Measurements from ENCODE around the gene ALDOC. TPM values are rescaled to one million over a fixed set of nuclear protein-coding genes. Genes with fewer than 3 reads are reported as not detected.

The ALDOC gene
- total and polyA plus RNA-seq, 7 donors: 10.2 to 43.3 (median 30.0) TPM

DNA sequence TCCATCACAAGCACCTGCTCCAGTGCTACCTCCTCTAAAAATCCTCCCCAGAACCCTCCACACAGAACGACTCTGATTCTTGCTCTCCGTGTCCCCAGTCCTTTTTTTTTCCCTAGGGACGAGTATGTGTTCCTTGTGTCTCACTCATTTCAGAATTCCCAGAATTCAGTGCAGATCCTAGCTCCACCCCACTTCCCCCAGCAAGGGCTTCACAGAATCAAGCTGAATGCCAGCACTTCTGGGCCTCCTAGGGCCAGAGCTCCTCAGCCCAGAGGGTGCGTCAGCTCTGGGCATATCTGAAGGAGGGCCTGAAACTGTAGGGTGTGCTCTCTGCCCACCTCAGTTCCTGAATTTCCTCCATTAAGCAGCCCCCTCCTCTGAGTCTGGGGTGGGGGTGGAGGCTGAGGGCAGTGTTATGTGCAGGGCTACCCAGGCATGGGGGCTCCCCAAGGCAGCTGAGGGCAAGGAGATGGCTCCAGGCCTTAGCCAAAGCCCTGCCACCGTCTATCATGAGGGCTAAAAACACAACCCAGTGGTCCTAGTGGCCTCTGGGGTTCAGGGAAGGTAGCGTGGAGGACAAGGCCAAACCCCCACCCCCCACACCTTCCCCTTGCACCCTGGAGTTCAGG, 30.8 kb downstream of the ALDOC start:
- Histone ChIP-seq H3K4me1 (peaks cover 0 to 11% (median 5%) of the 10 kb centered on the region in 4 donors), H3K4me3 (no peak overlapping the region), H3K27ac (no peak overlapping the region), H3K36me3 (peaks cover 0 to 11% (median 3%) of the 10 kb centered on the region in 4 donors), H3K27me3 (no peaks in the 10 kb centered on the region), H3K9me3 (no peaks in the 10 kb centered on the region)
- TF ChIP-seq POLR2A (IDR thresholded peaks at IDR 0.05) (no peak), POLR2AphosphoS5 (IDR thresholded peaks at IDR 0.05) (no peak), EP300 (IDR thresholded peaks at IDR 0.05) (no peak)
- TF ChIP-seq, protein P1, sequence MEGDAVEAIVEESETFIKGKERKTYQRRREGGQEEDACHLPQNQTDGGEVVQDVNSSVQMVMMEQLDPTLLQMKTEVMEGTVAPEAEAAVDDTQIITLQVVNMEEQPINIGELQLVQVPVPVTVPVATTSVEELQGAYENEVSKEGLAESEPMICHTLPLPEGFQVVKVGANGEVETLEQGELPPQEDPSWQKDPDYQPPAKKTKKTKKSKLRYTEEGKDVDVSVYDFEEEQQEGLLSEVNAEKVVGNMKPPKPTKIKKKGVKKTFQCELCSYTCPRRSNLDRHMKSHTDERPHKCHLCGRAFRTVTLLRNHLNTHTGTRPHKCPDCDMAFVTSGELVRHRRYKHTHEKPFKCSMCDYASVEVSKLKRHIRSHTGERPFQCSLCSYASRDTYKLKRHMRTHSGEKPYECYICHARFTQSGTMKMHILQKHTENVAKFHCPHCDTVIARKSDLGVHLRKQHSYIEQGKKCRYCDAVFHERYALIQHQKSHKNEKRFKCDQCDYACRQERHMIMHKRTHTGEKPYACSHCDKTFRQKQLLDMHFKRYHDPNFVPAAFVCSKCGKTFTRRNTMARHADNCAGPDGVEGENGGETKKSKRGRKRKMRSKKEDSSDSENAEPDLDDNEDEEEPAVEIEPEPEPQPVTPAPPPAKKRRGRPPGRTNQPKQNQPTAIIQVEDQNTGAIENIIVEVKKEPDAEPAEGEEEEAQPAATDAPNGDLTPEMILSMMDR (IDR thresholded peaks at IDR 0.05): no peak
- no peak for DNase-seq
- WGBS, 2 donors: 69 to 81% methylated on average over 6 of the region's 6 CpGs
- intact Hi-C loops (cut with DNase I): no loop called here

DNA sequence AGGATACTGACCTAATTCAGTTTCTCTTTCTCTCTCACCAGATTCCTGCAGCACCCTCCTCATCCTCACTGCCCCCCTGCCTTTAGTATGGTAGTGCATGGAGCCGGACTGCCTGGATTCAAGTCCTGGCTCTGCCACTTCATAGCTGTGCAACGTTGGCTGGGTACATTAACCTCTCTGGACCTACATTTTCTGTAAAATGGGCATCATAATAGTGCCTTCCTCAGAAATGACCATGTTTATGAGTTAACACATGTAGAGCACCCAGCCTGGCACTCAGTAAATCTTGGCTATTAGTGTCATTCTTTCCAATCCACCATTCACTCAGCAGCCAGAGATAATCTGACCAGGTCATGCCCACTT, 31.6 kb downstream of the ALDOC start:
- WGBS, 2 donors: 85 to 88% methylated on average over 2 of the region's 2 CpGs
- H3K27me3 ChIP-seq: no peaks in the 10 kb centered on the region
- no peak for DNase-seq
- intact Hi-C loops (cut with DNase I): no loop called here
- no peak overlapping the region for H3K4me3 ChIP-seq
- TF ChIP-seq POLR2A (IDR thresholded peaks at IDR 0.05) (no peak), EP300 (IDR thresholded peaks at IDR 0.05) (no peak), POLR2AphosphoS5 (IDR thresholded peaks at IDR 0.05) (no peak)
- TF ChIP-seq, protein P1 (IDR thresholded peaks at IDR 0.05): no peak
- peaks cover 0 to 8% (median 3%) of the 10 kb centered on the region in 4 donors for H3K4me1 ChIP-seq
- H3K36me3 ChIP-seq: peaks cover 0 to 11% (median 3%) of the 10 kb centered on the region in 4 donors
- no peak overlapping the region for H3K27ac ChIP-seq
- no peaks in the 10 kb centered on the region for H3K9me3 ChIP-seq

DNA sequence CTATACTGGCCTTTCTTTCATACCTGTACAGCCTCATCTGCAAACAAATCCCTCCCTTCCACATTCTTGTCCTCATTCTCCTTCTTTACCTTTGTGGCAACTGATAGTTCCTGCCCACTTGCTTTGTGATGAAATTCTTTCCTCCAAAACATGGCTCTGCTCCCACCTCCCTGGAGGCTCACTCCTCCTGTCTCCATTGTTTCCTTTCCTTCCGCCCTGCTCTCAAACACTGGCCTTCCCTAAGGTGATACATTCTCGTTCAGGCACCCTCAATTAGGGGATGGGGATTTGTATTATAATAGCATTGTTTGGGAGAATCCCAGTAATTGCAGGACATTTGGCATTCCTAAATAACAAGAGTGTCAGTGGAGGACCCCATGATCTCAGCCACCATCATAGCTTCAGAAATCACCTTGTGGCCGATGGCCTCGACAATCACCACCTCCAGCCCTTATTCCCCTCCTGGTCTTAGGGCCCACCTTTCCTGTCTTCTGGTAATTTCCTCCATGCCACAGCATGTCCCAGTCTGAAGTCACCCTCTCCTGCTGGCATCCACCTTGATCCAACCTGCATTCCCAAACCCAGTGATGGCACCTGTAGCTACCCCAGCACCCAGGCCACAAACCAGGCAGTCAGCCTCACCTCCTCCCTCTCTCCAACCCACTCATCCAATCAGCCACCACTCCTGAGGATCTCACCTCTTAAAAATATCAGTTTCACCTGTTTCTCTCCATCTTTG, 32.1 kb downstream of the ALDOC start:
- Histone ChIP-seq H3K9me3 (no peaks in the 10 kb centered on the region), H3K36me3 (peaks cover 0 to 11% (median 3%) of the 10 kb centered on the region in 4 donors), H3K27me3 (no peaks in the 10 kb centered on the region), H3K4me1 (peaks cover 0 to 8% (median under 1%) of the 10 kb centered on the region in 4 donors), H3K4me3 (no peak overlapping the region), H3K27ac (no peak overlapping the region)
- 91 to 93% methylated on average over 4 of the region's 4 CpGs for WGBS, 2 donors
- TF ChIP-seq POLR2A (IDR thresholded peaks at IDR 0.05): no peak
- TF ChIP-seq POLR2AphosphoS5 (IDR thresholded peaks at IDR 0.05): no peak
- TF ChIP-seq, protein P1 (IDR thresholded peaks at IDR 0.05): no peak
- no peak for TF ChIP-seq EP300 (IDR thresholded peaks at IDR 0.05)
- DNase-seq: no peak
- intact Hi-C loops (cut with DNase I): no loop called here

DNA sequence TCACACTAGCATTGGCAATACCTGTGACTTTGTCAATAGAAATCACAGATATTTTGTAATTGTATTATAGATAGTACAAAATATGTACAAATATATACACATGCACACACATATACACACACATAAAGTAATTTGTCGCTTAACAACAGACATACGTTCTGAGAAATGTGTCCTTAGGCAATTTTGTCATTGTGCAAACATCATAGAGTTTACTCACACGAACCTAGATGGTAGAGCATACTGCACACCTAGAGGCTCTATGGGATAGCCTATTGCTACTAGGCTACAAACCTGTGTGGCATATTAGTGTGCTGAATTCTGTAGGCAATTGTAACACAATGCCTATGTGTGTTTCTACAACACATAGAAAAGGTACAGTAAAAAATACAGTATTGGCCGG, 35.3 kb downstream of the ALDOC start:
- no peak overlapping the region for H3K27ac ChIP-seq
- H3K9me3 ChIP-seq: no peaks in the 10 kb centered on the region
- intact Hi-C loops (cut with DNase I): no loop called here
- no peak for DNase-seq
- no peaks in the 10 kb centered on the region for H3K27me3 ChIP-seq
- H3K4me1 ChIP-seq: no peaks in the 10 kb centered on the region
- 53 to 85% methylated on average over 4 of the region's 4 CpGs for WGBS, 2 donors
- no peak overlapping the region for H3K4me3 ChIP-seq
- peaks cover 0 to under 1% (median 0%) of the 10 kb centered on the region in 4 donors for H3K36me3 ChIP-seq
- TF ChIP-seq POLR2AphosphoS5 (IDR thresholded peaks at IDR 0.05): no peak
- TF ChIP-seq, protein P1 (IDR thresholded peaks at IDR 0.05): no peak
- no peak for TF ChIP-seq POLR2A (IDR thresholded peaks at IDR 0.05)
- TF ChIP-seq EP300 (IDR thresholded peaks at IDR 0.05): no peak

Data from sigmoid colon (tissue), 7 donors.